H1 (cell line): ENCODE results near the gene PIGV. TPM values are rescaled to one million over a fixed set of nuclear protein-coding genes. Genes with fewer than 3 reads are reported as not detected.

Experiments used
- CTCF ChIP-seq, 3 experiments: IDR thresholded peaks; 1 replicate in 2 of 3; 2 replicates in 1 of 3; pipeline versions ENCODE4 v1.5.1 to v1.6.1; 2011; ENCODE audit warnings: low read length in 3 of 3, mild to moderate bottlenecking in 3 of 3, inconsistent platforms in 2 of 3, low read depth in 1 of 3, moderate library complexity in 1 of 3; ENCODE audit not compliant: insufficient read depth in 1 of 3; ENCODE audit errors: control extremely low read depth in 1 of 3
- HDAC2 ChIP-seq, 2 experiments: fragments of 300-600 bp in 1 of 2; sonication (generic) in 1 of 2; IDR thresholded peaks; 2 replicates each; pipeline ENCODE4 v1.6.1; 2011 to 2012; ENCODE audit warnings: low read depth in 2 of 2, low read length in 2 of 2, mild to moderate bottlenecking in 2 of 2, moderate library complexity in 2 of 2, borderline replicate concordance in 1 of 2, inconsistent platforms in 1 of 2
- SP2 ChIP-seq: IDR thresholded peaks from 2 replicates; pipeline ENCODE4 v1.6.1; 2012; ENCODE audit warnings: mild to moderate bottlenecking, low read length, inconsistent platforms
- polyA plus RNA-seq, 7 experiments: library from polyadenylated mRNA; depleted of rRNA in 3 of 7; stranded (reverse) in 5 of 7; unstranded in 2 of 7; fragments of >200 nt in 5 of 7; fragments of 200-250 nt in 2 of 7; gene quantifications; 1 replicate in 5 of 7; 2 replicates in 1 of 7; 4 replicates in 1 of 7; pipeline versions ENCODE4 v1.2.1 to v1.2.3, GENCODE V29; 2011 to 2013; ENCODE audit warnings: missing spikeins in 2 of 7, mixed read lengths in 2 of 7
- total RNA-seq: library from RNA; stranded (reverse); fragmentation: NEBNext Ultra II Directional; extraction: Animal tissue kit (Norgen Biotek cat#: 25700); gene quantifications from 2 replicates; pipeline ENCODE4 v1.2.1, GENCODE V29; 2021

Gene PIGV
- total and polyA plus RNA-seq, 2 of the 8 experiments (the other 6 are each of a cell fraction or from before 2014, with no cell fraction given), result 8.5 to 20.9 TPM

- no peak for TF ChIP-seq CTCF (IDR thresholded peaks at IDR 0.05; ENCODE audit: control extremely low read depth in 1 of 3, insufficient read depth in 1 of 3, low read depth in 1 of 3, low read length in 3 of 3)
- no peak for TF ChIP-seq HDAC2 (IDR thresholded peaks at IDR 0.05; ENCODE audit: borderline replicate concordance in 1 of 2, low read depth in 2 of 2, low read length in 2 of 2)
- no peak for TF ChIP-seq SP2
Observed at GRCh38 chr1:26771285-26771642, 16.5 kb upstream of the PIGV start (continued).
